ENCODE results near the gene FAM161A. TPM values are rescaled to one million over a fixed set of nuclear protein-coding genes. Genes with fewer than 3 reads are reported as not detected.
"Not testable (repeated sequence)": the region's sequence is repeated elsewhere in the genome, so short reads cannot be mapped to it uniquely, and the experiment has no call there.

Gene FAM161A
- total RNA-seq, 1 experiment from 2014 or later, result 7.3 TPM

DNA sequence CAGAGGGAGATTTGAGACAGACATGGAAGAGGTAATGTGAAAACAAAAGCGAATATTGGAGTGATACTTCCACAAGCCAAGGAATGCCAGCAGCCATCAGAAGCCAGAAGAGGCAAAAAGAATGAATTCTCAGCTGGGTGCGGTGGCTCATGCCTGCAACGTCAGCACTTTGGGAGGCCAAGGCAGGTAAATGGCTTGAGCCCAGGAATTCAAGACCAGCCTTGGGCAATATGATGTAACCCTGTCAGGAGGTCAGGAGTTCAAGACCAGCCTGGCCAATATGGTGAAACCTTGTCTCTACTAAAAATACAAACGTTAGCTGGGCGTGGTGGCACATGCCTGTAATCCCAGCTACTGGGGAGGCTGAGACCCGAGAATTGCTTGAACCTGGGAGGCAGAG, 54.8 kb downstream of the FAM161A start:
- no peaks in the 10 kb centered on the region for H3K27me3 ChIP-seq (ENCODE audit: insufficient read depth, low read length)
- H3K4me2 ChIP-seq (ENCODE audit: low read length), result no peak overlapping the region
- H3K4me3 ChIP-seq (replicated peaks in 1 of 2; ENCODE audit: low read depth in 1 of 2, low read length in 2 of 2), result no peak overlapping the region
- DNase-seq (ENCODE audit: low read depth, low spot score) (no peak), ATAC-seq (no peak)
- CTCF ChIA-PET, result no interaction called here
- H3K79me2 ChIP-seq (ENCODE audit: insufficient read depth, low read length), result no peaks in the 10 kb centered on the region
- no TSS peak for BruUV-seq (replicated peaks)
- no peaks in the 10 kb centered on the region for H3K4me1 ChIP-seq (ENCODE audit: control insufficient read depth in 1 of 2, insufficient read depth in 2 of 2, low read length in 2 of 2)
- H2AFZ ChIP-seq (ENCODE audit: low read depth, low read length, poor library complexity, severe bottlenecking), result no peak overlapping the region
- intact Hi-C loops (cut with micrococcal nuclease), result no loop called here
- H3K9ac ChIP-seq (ENCODE audit: low read length), result no peak overlapping the region
- RAD21 ChIA-PET (ENCODE audit: low non-redundant PET in 1 of 2, low total read pairs in 2 of 2, uncharacterized antibody in 2 of 2, unreplicated experiment in 2 of 2), result no interaction called here
- H4K20me1 ChIP-seq (ENCODE audit: insufficient read depth), result no peaks in the 10 kb centered on the region
- H3K36me3 ChIP-seq (ENCODE audit: control insufficient read depth in 1 of 2, insufficient read depth in 2 of 2, low read length in 2 of 2), result no peaks in the 10 kb centered on the region
- no peak overlapping the region for H3K27ac ChIP-seq (ENCODE audit: low read depth, low read length)
- H3K9me3 ChIP-seq (ENCODE audit: control insufficient read depth in 1 of 2, insufficient read depth in 1 of 2, low read depth in 1 of 2, low read length in 2 of 2), result no peaks in the 10 kb centered on the region
- TF ChIP-seq FOSL1 (IDR thresholded peaks at IDR 0.05; ENCODE audit: low read depth) (no peak), ELF1 (IDR thresholded peaks at IDR 0.05; ENCODE audit: borderline replicate concordance, low read depth) (no peak), EZH2 (IDR thresholded peaks at IDR 0.05) (no peak), EZH2phosphoT487 (IDR thresholded peaks at IDR 0.05; ENCODE audit: borderline replicate concordance) (no peak), SIN3A (IDR thresholded peaks at IDR 0.05; ENCODE audit: low read depth) (no peak), POLR2A (IDR thresholded peaks at IDR 0.05; ENCODE audit: borderline replicate concordance, extremely low read depth, insufficient read depth, insufficient read length) (no peak), RAD21 (IDR thresholded peaks at IDR 0.05; ENCODE audit: low read depth) (no peak), ZFX (IDR thresholded peaks at IDR 0.05) (no peak), CTCF (IDR thresholded peaks at IDR 0.05 in 2 of 3, conservative IDR thresholded peaks at IDR 0.05 in 1 of 3; ENCODE audit: borderline replicate concordance in 1 of 3, insufficient read depth in 1 of 3, low read depth in 2 of 3, low read length in 2 of 3) (no peak), CEBPB (IDR thresholded peaks at IDR 0.05; ENCODE audit: low read depth) (no peak), JUND (IDR thresholded peaks at IDR 0.05) (no peak), ZNF274 (IDR thresholded peaks at IDR 0.05; ENCODE audit: low read depth, low read length) (no peak), TCF7L2 (IDR thresholded peaks at IDR 0.05; ENCODE audit: borderline replicate concordance, extremely low read depth, insufficient read depth, insufficient read length) (no peak), REST (IDR thresholded peaks at IDR 0.05; ENCODE audit: low read depth) (no peak), POLR2AphosphoS5 (IDR thresholded peaks at IDR 0.05; ENCODE audit: low read depth, low read length) (no peak)
- TF ChIP-seq, protein P1, sequence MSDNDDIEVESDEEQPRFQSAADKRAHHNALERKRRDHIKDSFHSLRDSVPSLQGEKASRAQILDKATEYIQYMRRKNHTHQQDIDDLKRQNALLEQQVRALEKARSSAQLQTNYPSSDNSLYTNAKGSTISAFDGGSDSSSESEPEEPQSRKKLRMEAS (IDR thresholded peaks at IDR 0.05), result no peak
- POLR2A ChIA-PET, result no interaction called here
- no peaks in the 10 kb centered on the region for H3K9me2 ChIP-seq (ENCODE audit: insufficient read depth)

- POLR2A ChIA-PET; H3K27ac ChIP-seq (ENCODE audit: low read depth, low read length); H3K9me2 ChIP-seq (ENCODE audit: insufficient read depth); intact Hi-C loops (cut with micrococcal nuclease); H3K36me3 ChIP-seq (ENCODE audit: control insufficient read depth in 1 of 2, insufficient read depth in 2 of 2, low read length in 2 of 2); CTCF ChIA-PET; H3K9me3 ChIP-seq (ENCODE audit: control insufficient read depth in 1 of 2, insufficient read depth in 1 of 2, low read depth in 1 of 2, low read length in 2 of 2); H3K79me2 ChIP-seq (ENCODE audit: insufficient read depth, low read length); H3K27me3 ChIP-seq (ENCODE audit: insufficient read depth, low read length); ATAC-seq; BruUV-seq (replicated peaks); DNase-seq (ENCODE audit: low read depth, low spot score); H3K4me2 ChIP-seq (ENCODE audit: low read length); RAD21 ChIA-PET (ENCODE audit: low non-redundant PET in 1 of 2, low total read pairs in 2 of 2, uncharacterized antibody in 2 of 2, unreplicated experiment in 2 of 2); H3K9ac ChIP-seq (ENCODE audit: low read length); H3K4me3 ChIP-seq (replicated peaks in 1 of 2; ENCODE audit: low read depth in 1 of 2, low read length in 2 of 2); H2AFZ ChIP-seq (ENCODE audit: low read depth, low read length, poor library complexity, severe bottlenecking); H3K4me1 ChIP-seq (ENCODE audit: control insufficient read depth in 1 of 2, insufficient read depth in 2 of 2, low read length in 2 of 2); H4K20me1 ChIP-seq (ENCODE audit: insufficient read depth): not testable (repeated sequence)
Observed at GRCh38 chr2:61797446-61797845, 56.4 kb downstream of the FAM161A start.
